Esophagus muscularis mucosa (tissue), 4 donors: ENCODE results near the gene SLC35F4.

Experiments used
- CTCF ChIP-seq, 3 experiments: fragments of 200-600 bp in 2 of 3; fragments of 450-650 bp in 1 of 3; sonication (generic) in 2 of 3; IDR thresholded peaks; one replicate each; pipeline ENCODE4 v1.5.1; 2017 to 2019; ENCODE audit warnings: antibody characterized with exemption in 3 of 3, mild to moderate bottlenecking in 2 of 3, moderate library complexity in 1 of 3
- EP300 ChIP-seq: sonication (generic); formaldehyde crosslinking; IDR thresholded peaks from one replicate; pipeline ENCODE4 v1.6.1; 2017; ENCODE audit warnings: antibody characterized with exemption
- POLR2A ChIP-seq: fragments of 450-650 bp; IDR thresholded peaks from one replicate; pipeline ENCODE4 v1.6.1; 2017; ENCODE audit warnings: antibody characterized with exemption, moderate library complexity, mild to moderate bottlenecking, low read depth
- POLR2AphosphoS5 ChIP-seq, 2 donors: sonication (generic); formaldehyde crosslinking; IDR thresholded peaks; one replicate each; pipeline ENCODE4 v1.6.1; 2017; ENCODE audit warnings: antibody characterized with exemption in 2 of 2

GRCh38 chr14:57847096-57847495 lies 18.8 kb downstream of the SLC35F4 start:
- no peak for TF ChIP-seq POLR2A
- TF ChIP-seq CTCF (IDR thresholded peaks at IDR 0.05), result no peak
- no peak for TF ChIP-seq POLR2AphosphoS5 (IDR thresholded peaks at IDR 0.05)
- TF ChIP-seq EP300, result no peak
